Neural progenitor cell (in vitro differentiated cells): ENCODE data around the gene AMPH. TPM values are rescaled to one million over a fixed set of nuclear protein-coding genes. Genes with fewer than 3 reads are reported as not detected.

Source experiments
- DNase-seq: peaks from one replicate; pipeline ENCODE4 v3.0.0-alpha.2; 2016; ENCODE audit warnings: low spot score
- H2AFZ ChIP-seq: fragments of 200-600 bp; sonication (generic); replicated peaks from 2 replicates; pipeline ENCODE4 v1.6.1; 2016; ENCODE audit warnings: antibody characterized with exemption
- H3F3A ChIP-seq: fragments of 200-600 bp; sonication (generic); 2 replicates; pipeline ENCODE4 v1.6.1; 2016; ENCODE audit warnings: antibody characterized with exemption, low read depth
- H3K27ac ChIP-seq: fragments of 200-600 bp; sonication (generic); 2 replicates; pipeline ENCODE4 v1.5.1; 2016; ENCODE audit warnings: mild to moderate bottlenecking
- H3K27me3 ChIP-seq: fragments of 200-600 bp; sonication (generic); 2 replicates; pipeline ENCODE4 v1.6.1; 2016; ENCODE audit warnings: mild to moderate bottlenecking, moderate library complexity
- H3K36me3 ChIP-seq: fragments of 200-600 bp; sonication (generic); 2 replicates; pipeline ENCODE4 v1.5.1; 2016
- H3K4me1 ChIP-seq: fragments of 200-600 bp; sonication (generic); 2 replicates; pipeline ENCODE4 v1.6.1; 2016; ENCODE audit warnings: mixed run types
- H3K4me2 ChIP-seq: fragments of 200-600 bp; sonication (generic); 2 replicates; pipeline ENCODE4 v1.6.1; 2016
- H3K4me3 ChIP-seq: fragments of 200-600 bp; sonication (generic); 2 replicates; pipeline ENCODE4 v1.5.1; 2016
- H3K79me2 ChIP-seq: fragments of 200-600 bp; sonication (generic); 2 replicates; pipeline ENCODE4 v1.6.1; 2016; ENCODE audit warnings: low read depth
- H3K9ac ChIP-seq: fragments of 200-600 bp; sonication (generic); 2 replicates; pipeline ENCODE4 v1.6.1; 2016
- H3K9me3 ChIP-seq: fragments of 200-600 bp; sonication (generic); 2 replicates; pipeline ENCODE4 v1.5.1; 2016; ENCODE audit warnings: low read depth
- H4K20me1 ChIP-seq: fragments of 200-600 bp; sonication (generic); 2 replicates; pipeline ENCODE4 v1.6.1; 2016; ENCODE audit warnings: low read depth
- H3K27ac Mint-ChIP-seq: 3 replicates; pipeline ENCODE4 v1.8.0; 2021; ENCODE audit warnings: mixed read lengths
- H3K27me3 Mint-ChIP-seq: 2 replicates; pipeline ENCODE4 v1.8.0; 2022; ENCODE audit warnings: low read depth, mild to moderate bottlenecking, inconsistent platforms, moderate library complexity, mixed read lengths; ENCODE audit not compliant: insufficient read depth
- H3K36me3 Mint-ChIP-seq: 3 replicates; pipeline ENCODE4 v1.8.0; 2021; ENCODE audit warnings: mixed read lengths
- H3K4me1 Mint-ChIP-seq: 3 replicates; pipeline ENCODE4 v1.8.0; 2021; ENCODE audit warnings: mixed read lengths
- H3K4me3 Mint-ChIP-seq: 3 replicates; pipeline ENCODE4 v1.8.0; 2021; ENCODE audit warnings: mild to moderate bottlenecking, moderate library complexity, mixed read lengths
- H3K9me3 Mint-ChIP-seq: 3 replicates; pipeline ENCODE4 v1.8.0; 2020; ENCODE audit warnings: mixed read lengths
- EZH2 ChIP-seq: fragments of 200-600 bp; sonication (generic); IDR thresholded peaks from 2 replicates; pipeline ENCODE4 v1.6.1; 2017; ENCODE audit warnings: antibody characterized with exemption, mild to moderate bottlenecking, moderate library complexity
- EZH2phosphoT487 ChIP-seq: fragments of 200-600 bp; sonication (generic); IDR thresholded peaks from 2 replicates; pipeline ENCODE4 v1.6.1; 2017; ENCODE audit warnings: antibody characterized with exemption
- total RNA-seq: library from RNA; depleted of rRNA; stranded (reverse); fragments of >200 nt; gene quantifications from 2 replicates; pipeline ENCODE4 v1.2.3, GENCODE V29; 2015; ENCODE audit warnings: low replicate concordance
- TF ChIP-seq, protein P1 (sequence below): fragments of 200-600 bp; sonication (generic); IDR thresholded peaks from 2 replicates; pipeline ENCODE4 v1.5.1; 2017; ENCODE audit warnings: antibody characterized with exemption, mild to moderate bottlenecking

Gene AMPH
- total RNA-seq, 1 donor from 2014 or later, result 21.2 TPM

DNA sequence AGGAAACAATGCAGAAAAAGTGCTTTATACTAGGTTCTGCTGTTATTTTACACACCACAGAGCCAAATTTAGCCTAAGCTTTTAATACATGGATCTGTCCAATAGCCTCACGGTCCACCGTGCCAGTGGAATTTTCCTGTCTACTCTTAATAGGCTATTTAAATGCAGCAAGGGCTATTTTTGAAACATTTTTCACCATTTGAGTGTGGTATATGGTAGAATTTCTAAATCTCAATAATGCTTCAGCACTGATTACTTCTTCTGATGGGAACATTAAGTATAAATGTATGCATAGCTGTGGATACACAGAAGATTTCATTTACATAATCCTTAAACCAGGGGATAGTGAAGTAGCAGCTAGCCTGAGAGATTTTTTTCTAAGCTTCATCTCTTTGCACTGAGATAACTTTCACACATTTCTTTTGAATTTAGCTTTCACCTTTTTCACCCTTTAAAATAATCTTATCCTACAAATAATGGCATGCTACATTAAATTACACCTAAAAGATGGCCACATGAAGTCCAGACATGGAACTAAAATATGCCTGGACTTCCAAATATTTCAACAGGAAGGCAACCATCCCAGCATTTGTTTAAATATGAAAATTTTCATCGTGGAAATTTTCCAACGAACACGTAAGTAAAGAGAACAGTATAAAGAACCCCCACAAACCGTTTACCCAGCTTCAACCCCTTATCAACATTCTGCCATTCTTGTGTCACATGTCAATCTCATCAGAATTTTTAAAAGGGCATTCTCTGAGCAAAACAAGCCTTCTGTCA, 45.4 kb downstream of the AMPH start:
- H3K27me3 ChIP-seq, result no peaks in the 10 kb centered on the region
- H4K20me1 ChIP-seq, result no peaks in the 10 kb centered on the region
- H3K9me3 ChIP-seq, result no peaks in the 10 kb centered on the region
- no peak for DNase-seq
- no peak overlapping the region for H3K4me2 ChIP-seq
- TF ChIP-seq EZH2phosphoT487 (no peak), EZH2 (no peak)
- TF ChIP-seq, protein P1, sequence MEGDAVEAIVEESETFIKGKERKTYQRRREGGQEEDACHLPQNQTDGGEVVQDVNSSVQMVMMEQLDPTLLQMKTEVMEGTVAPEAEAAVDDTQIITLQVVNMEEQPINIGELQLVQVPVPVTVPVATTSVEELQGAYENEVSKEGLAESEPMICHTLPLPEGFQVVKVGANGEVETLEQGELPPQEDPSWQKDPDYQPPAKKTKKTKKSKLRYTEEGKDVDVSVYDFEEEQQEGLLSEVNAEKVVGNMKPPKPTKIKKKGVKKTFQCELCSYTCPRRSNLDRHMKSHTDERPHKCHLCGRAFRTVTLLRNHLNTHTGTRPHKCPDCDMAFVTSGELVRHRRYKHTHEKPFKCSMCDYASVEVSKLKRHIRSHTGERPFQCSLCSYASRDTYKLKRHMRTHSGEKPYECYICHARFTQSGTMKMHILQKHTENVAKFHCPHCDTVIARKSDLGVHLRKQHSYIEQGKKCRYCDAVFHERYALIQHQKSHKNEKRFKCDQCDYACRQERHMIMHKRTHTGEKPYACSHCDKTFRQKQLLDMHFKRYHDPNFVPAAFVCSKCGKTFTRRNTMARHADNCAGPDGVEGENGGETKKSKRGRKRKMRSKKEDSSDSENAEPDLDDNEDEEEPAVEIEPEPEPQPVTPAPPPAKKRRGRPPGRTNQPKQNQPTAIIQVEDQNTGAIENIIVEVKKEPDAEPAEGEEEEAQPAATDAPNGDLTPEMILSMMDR, result no peak
- H3K79me2 ChIP-seq, result no peaks in the 10 kb centered on the region
- H3K4me1 Mint-ChIP-seq, result peaks cover 30% of the 10 kb centered on the region
- no peaks in the 10 kb centered on the region for H3K27me3 Mint-ChIP-seq
- H3K36me3 Mint-ChIP-seq, result peaks cover 4% of the 10 kb centered on the region
- H3K9ac ChIP-seq, result no peak overlapping the region
- H3K4me1 ChIP-seq, result peaks cover 3% of the 10 kb centered on the region
- H3K36me3 ChIP-seq, result no peaks in the 10 kb centered on the region
- no peak overlapping the region for H3K4me3 ChIP-seq
- no peak overlapping the region for H3K27ac Mint-ChIP-seq
- H3F3A ChIP-seq, result peaks cover 5% of the 10 kb centered on the region
- H3K9me3 Mint-ChIP-seq, result peaks cover 3% of the 10 kb centered on the region
- no peak overlapping the region for H2AFZ ChIP-seq
- no peak overlapping the region for H3K27ac ChIP-seq
- H3K4me3 Mint-ChIP-seq, result no peak overlapping the region

DNA sequence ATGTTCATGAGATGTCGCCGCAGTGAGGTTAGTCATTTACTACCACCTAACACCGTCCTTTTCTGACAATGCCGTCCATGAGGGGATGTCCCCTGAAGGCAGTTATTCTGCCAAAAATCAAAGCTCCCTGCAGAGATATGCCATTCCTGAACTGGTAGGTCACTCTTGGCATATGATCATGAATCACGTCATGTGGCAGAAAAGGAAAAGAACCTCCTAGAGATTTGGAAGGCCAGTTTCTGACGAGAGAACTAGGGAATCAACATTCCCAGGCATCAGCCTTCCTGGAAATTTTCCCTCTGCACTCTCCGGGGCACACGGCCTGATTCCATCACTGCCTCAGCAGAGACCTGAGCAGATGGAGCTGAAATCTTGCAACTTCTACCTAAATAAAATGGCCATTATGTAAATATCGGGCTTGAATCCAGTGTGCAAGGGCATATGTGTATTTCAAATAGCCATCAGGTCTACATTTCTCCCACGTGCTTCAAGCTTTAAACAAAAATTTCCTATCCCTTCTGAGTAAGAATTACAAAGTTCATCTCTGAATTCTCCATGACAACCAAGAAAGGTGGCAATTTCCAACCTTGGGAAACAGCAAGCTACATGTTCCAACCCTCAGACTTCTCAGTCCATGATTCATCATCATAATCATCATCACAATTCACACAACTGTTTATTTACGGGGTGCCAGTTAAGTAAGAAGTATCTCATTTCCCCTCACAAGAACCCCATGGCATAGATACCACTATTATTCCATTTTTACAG, 46.5 kb downstream of the AMPH start:
- no peak overlapping the region for H3K27ac Mint-ChIP-seq
- H3K79me2 ChIP-seq, result no peaks in the 10 kb centered on the region
- no peaks in the 10 kb centered on the region for H3K36me3 ChIP-seq
- no peaks in the 10 kb centered on the region for H3K4me1 ChIP-seq
- H3F3A ChIP-seq, result peaks cover 2% of the 10 kb centered on the region
- TF ChIP-seq EZH2 (no peak), EZH2phosphoT487 (no peak)
- TF ChIP-seq, protein P1, result no peak
- H3K27ac ChIP-seq, result no peak overlapping the region
- no peak for DNase-seq
- no peak overlapping the region for H3K4me2 ChIP-seq
- H2AFZ ChIP-seq, result no peak overlapping the region
- no peak overlapping the region for H3K4me3 ChIP-seq
- H3K36me3 Mint-ChIP-seq, result peaks cover 2% of the 10 kb centered on the region
- no peaks in the 10 kb centered on the region for H3K27me3 Mint-ChIP-seq
- no peaks in the 10 kb centered on the region for H3K27me3 ChIP-seq
- no peaks in the 10 kb centered on the region for H3K9me3 ChIP-seq
- H3K4me3 Mint-ChIP-seq, result no peak overlapping the region
- H3K9me3 Mint-ChIP-seq, result peaks cover 3% of the 10 kb centered on the region
- no peak overlapping the region for H3K9ac ChIP-seq
- H3K4me1 Mint-ChIP-seq, result peaks cover 19% of the 10 kb centered on the region
- no peaks in the 10 kb centered on the region for H4K20me1 ChIP-seq

DNA sequence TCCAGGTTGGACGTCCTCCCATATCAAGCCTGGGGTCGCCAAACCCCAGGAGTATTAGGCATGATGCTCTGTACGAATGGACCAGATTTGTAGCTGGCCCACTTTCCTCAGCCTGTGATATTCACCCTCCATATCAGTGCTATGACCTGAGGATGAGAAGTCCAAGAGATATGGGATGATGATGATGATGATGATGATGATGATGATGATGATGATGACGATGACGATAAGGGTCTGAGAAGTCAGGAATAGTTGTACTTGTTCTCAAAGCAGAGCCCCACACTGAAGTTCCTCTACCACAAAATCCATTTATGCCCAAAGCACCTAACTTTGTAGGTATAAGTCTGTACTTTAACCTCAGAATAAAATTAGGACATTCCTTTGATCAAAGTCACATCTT, 50.7 kb downstream of the AMPH start:
- Mint-ChIP-seq H3K9me3 (peaks cover 6% of the 10 kb centered on the region), H3K27ac (no peak overlapping the region)
- no peaks in the 10 kb centered on the region for H4K20me1 ChIP-seq

More for the DNA sequence above, 50.7 kb downstream of the AMPH start:
- peaks cover 6% of the 10 kb centered on the region for H3K36me3 Mint-ChIP-seq
- Histone ChIP-seq H3K4me1 (no peaks in the 10 kb centered on the region), H3K9ac (no peak overlapping the region), H3F3A (no peaks in the 10 kb centered on the region), H3K9me3 (no peaks in the 10 kb centered on the region), H3K4me2 (no peak overlapping the region), H3K36me3 (no peaks in the 10 kb centered on the region), H3K27me3 (no peaks in the 10 kb centered on the region), H3K79me2 (no peaks in the 10 kb centered on the region), H3K4me3 (no peak overlapping the region), H2AFZ (no peak overlapping the region), H3K27ac (no peak overlapping the region)
- peaks cover 7% of the 10 kb centered on the region for H3K4me1 Mint-ChIP-seq
- no peak overlapping the region for H3K4me3 Mint-ChIP-seq
- DNase-seq, result no peak
- H3K27me3 Mint-ChIP-seq, result no peaks in the 10 kb centered on the region
- TF ChIP-seq EZH2phosphoT487 (no peak), EZH2 (no peak)
- TF ChIP-seq, protein P1, result no peak
